SK-N-SH treated with all-trans-retinoic acid at 6 μM for 48 hours (cell line): Measurements from ENCODE around the gene TWF2.

ENCODE experiments used
- ATAC-seq: fragments of 200-7000 bp; cut with Tn5 transposase; 3 replicates; pipeline ENCODE4 v1.9.1; 2020; ENCODE audit warnings: mild to moderate bottlenecking, moderate library complexity
- BACH2 ChIP-seq: fragments of 250-450 bp; sonication (Bioruptor Pico); IDR thresholded peaks from 2 replicates; pipeline ENCODE4 v1.9.0; 2021; ENCODE audit warnings: mild to moderate bottlenecking, borderline replicate concordance
- CREB5 ChIP-seq: fragments of 250-450 bp; sonication (Bioruptor Pico); IDR thresholded peaks from 2 replicates; pipeline ENCODE4 v1.5.1; 2020; ENCODE audit warnings: low read depth, mild to moderate bottlenecking, moderate library complexity
- CSDC2 ChIP-seq: fragments of 250-450 bp; sonication (Bioruptor Pico); IDR thresholded peaks from 2 replicates; pipeline ENCODE4 v1.5.0; 2020; ENCODE audit warnings: mild to moderate bottlenecking, moderate library complexity
- CSRNP3 ChIP-seq: fragments of 250-450 bp; sonication (Bioruptor Pico); IDR thresholded peaks from 2 replicates; pipeline ENCODE4 v1.5.1; 2021; ENCODE audit warnings: mild to moderate bottlenecking, moderate library complexity
- ESRRG ChIP-seq: fragments of 250-450 bp; sonication (Bioruptor Pico); IDR thresholded peaks from 2 replicates; pipeline ENCODE4 v1.6.1; 2021; ENCODE audit warnings: mild to moderate bottlenecking
- GLIS3 ChIP-seq: fragments of 250-450 bp; sonication (Bioruptor Pico); IDR thresholded peaks from 2 replicates; pipeline ENCODE4 v1.5.0; 2020; ENCODE audit warnings: mild to moderate bottlenecking, moderate library complexity
- ISL1 ChIP-seq: fragments of 250-450 bp; sonication (Bioruptor Pico); IDR thresholded peaks from 2 replicates; pipeline ENCODE4 v2.1.2; 2022; ENCODE audit warnings: mild to moderate bottlenecking, moderate library complexity
- OSR1 ChIP-seq: fragments of 250-450 bp; sonication (Bioruptor Pico); IDR thresholded peaks from 2 replicates; pipeline ENCODE4 v1.8.0; 2022; ENCODE audit warnings: moderate library complexity, mild to moderate bottlenecking, inconsistent platforms
- PATZ1 ChIP-seq: fragments of 250-450 bp; sonication (Bioruptor Pico); IDR thresholded peaks from 2 replicates; pipeline ENCODE4 v1.8.0; 2020; ENCODE audit warnings: mild to moderate bottlenecking, moderate library complexity, borderline replicate concordance
- POU6F1 ChIP-seq: fragments of 250-450 bp; sonication (Bioruptor Pico); IDR thresholded peaks from 2 replicates; pipeline ENCODE4 v1.8.0; 2021; ENCODE audit warnings: low read depth, mild to moderate bottlenecking, moderate library complexity, borderline replicate concordance
- PPARA ChIP-seq: fragments of 250-450 bp; sonication (Bioruptor Pico); IDR thresholded peaks from 2 replicates; pipeline ENCODE4 v1.5.0; 2020; ENCODE audit warnings: mild to moderate bottlenecking, borderline replicate concordance
- RARB ChIP-seq: fragments of 250-450 bp; sonication (Bioruptor Pico); IDR thresholded peaks from 2 replicates; pipeline ENCODE4 v1.8.0; 2021; ENCODE audit warnings: mild to moderate bottlenecking, moderate library complexity
- SNAI2 ChIP-seq: fragments of 250-450 bp; sonication (Bioruptor Pico); IDR thresholded peaks from 2 replicates; pipeline ENCODE4 v1.5.0; 2020; ENCODE audit warnings: mild to moderate bottlenecking, moderate library complexity
- TOX ChIP-seq: fragments of 250-450 bp; sonication (Bioruptor Pico); IDR thresholded peaks from 2 replicates; pipeline ENCODE4 v1.8.0; 2021; ENCODE audit warnings: mild to moderate bottlenecking, moderate library complexity, borderline replicate concordance
- TSHZ2 ChIP-seq: fragments of 250-450 bp; sonication (Bioruptor Pico); IDR thresholded peaks from 2 replicates; pipeline ENCODE4 v1.5.0; 2020; ENCODE audit warnings: mild to moderate bottlenecking, moderate library complexity
- ZC3H10 ChIP-seq: fragments of 250-450 bp; sonication (Bioruptor Pico); IDR thresholded peaks from 2 replicates; pipeline ENCODE4 v1.5.1; 2021; ENCODE audit warnings: mild to moderate bottlenecking, moderate library complexity
- ZFP3 ChIP-seq: fragments of 250-450 bp; sonication (Bioruptor Pico); IDR thresholded peaks from 2 replicates; pipeline ENCODE4 v1.5.0; 2020; ENCODE audit warnings: mild to moderate bottlenecking, moderate library complexity
- ZFP30 ChIP-seq: fragments of 450-650 bp; formaldehyde crosslinking; IDR thresholded peaks from 2 replicates; pipeline ENCODE4 v1.5.0; 2022; ENCODE audit warnings: mild to moderate bottlenecking, moderate library complexity
- ZNF565 ChIP-seq: fragments of 450-650 bp; formaldehyde crosslinking; conservative IDR thresholded peaks from 2 replicates; pipeline ENCODE4 v1.5.0; 2020; ENCODE audit warnings: low read depth, mild to moderate bottlenecking, moderate library complexity
- ZNF70 ChIP-seq: fragments of 450-650 bp; formaldehyde crosslinking; IDR thresholded peaks from 2 replicates; pipeline ENCODE4 v1.5.0; 2020; ENCODE audit warnings: mild to moderate bottlenecking, moderate library complexity
- ZNF8 ChIP-seq: fragments of 450-650 bp; formaldehyde crosslinking; IDR thresholded peaks from 2 replicates; pipeline ENCODE4 v1.5.0; 2020; ENCODE audit warnings: mild to moderate bottlenecking, moderate library complexity

The TWF2 gene

GRCh38 chr3:52231502-52232278 is 7.3 kb downstream of the TWF2 start:
- ATAC-seq: peak; percentile 71
- TF ChIP-seq ZFP3 (CRISPR knock-in tag) (no peak), RARB (CRISPR knock-in tag) (no peak), ISL1 (CRISPR knock-in tag) (no peak), TOX (no peak), ZFP30 (CRISPR knock-in tag) (no peak), ZNF565 (no peak), ZC3H10 (CRISPR knock-in tag) (no peak), OSR1 (CRISPR knock-in tag) (no peak), PPARA (CRISPR knock-in tag) (no peak)

GRCh38 chr3:52230889-52231499 is 8.0 kb downstream of the TWF2 start:
- no peak for TF ChIP-seq CSDC2 (CRISPR knock-in tag)
- no peak for TF ChIP-seq ESRRG
- TF ChIP-seq ISL1 (CRISPR knock-in tag): no peak
- no peak for TF ChIP-seq PPARA (CRISPR knock-in tag)
- TF ChIP-seq CREB5 (CRISPR knock-in tag): no peak
- no peak for ATAC-seq

- TF ChIP-seq TOX (no peak), GLIS3 (no peak), OSR1 (CRISPR knock-in tag) (no peak), RARB (CRISPR knock-in tag) (no peak), ZNF70 (no peak), ZFP3 (CRISPR knock-in tag) (no peak), POU6F1 (no peak), BACH2 (CRISPR knock-in tag) (no peak), SNAI2 (CRISPR knock-in tag) (no peak)
- ATAC-seq: no peak
Observed at GRCh38 chr3:52230461-52230860, 8.5 kb downstream of the TWF2 start.

- TF ChIP-seq ZC3H10 (CRISPR knock-in tag): no peak
- TF ChIP-seq ZNF565: no peak
- no peak for TF ChIP-seq RARB (CRISPR knock-in tag)
- no peak for TF ChIP-seq OSR1 (CRISPR knock-in tag)
- TF ChIP-seq CSRNP3 (CRISPR knock-in tag): no peak
- TF ChIP-seq PATZ1 (CRISPR knock-in tag): no peak
- no peak for TF ChIP-seq ZNF8 (CRISPR knock-in tag)
- no peak for TF ChIP-seq TOX
- TF ChIP-seq GLIS3: no peak
- no peak for TF ChIP-seq BACH2 (CRISPR knock-in tag)
- no peak for TF ChIP-seq ISL1 (CRISPR knock-in tag)
- no peak for ATAC-seq
Observed at GRCh38 chr3:52229656-52230055, 9.3 kb downstream of the TWF2 start.

- ATAC-seq: no peak
- no peak for TF ChIP-seq OSR1 (CRISPR knock-in tag)
- no peak for TF ChIP-seq ISL1 (CRISPR knock-in tag)
- TF ChIP-seq CSRNP3 (CRISPR knock-in tag): no peak
- TF ChIP-seq SNAI2 (CRISPR knock-in tag): no peak
- TF ChIP-seq TSHZ2 (CRISPR knock-in tag): no peak
Observed at GRCh38 chr3:52228751-52229291, 10.1 kb downstream of the TWF2 start.
